Left lung (tissue), 10 donors: ENCODE results near the gene RNU7-1. TPM values are rescaled to one million over a fixed set of nuclear protein-coding genes. Genes with fewer than 3 reads are reported as not detected.

Experiments
- ATAC-seq: fragments of 200-7000 bp; cut with Tn5 transposase; one replicate; pipeline ENCODE4 v1.9.1; 2020; ENCODE audit warnings: moderate library complexity
- DNase-seq, 4 donors: peaks; one replicate each; pipeline ENCODE4 v3.0.0-alpha.2; 2013 to 2020
- H3K27ac ChIP-seq, 2 donors: fragments of 200-600 bp; sonication (generic) in 1 of 2; one replicate each; pipeline versions ENCODE4 v1.5.0 to v1.8.0; 2020 to 2021
- H3K27me3 ChIP-seq, 2 donors: fragments of 200-600 bp; sonication (generic) in 1 of 2; one replicate each; pipeline versions ENCODE4 v1.5.0 to v1.8.0; 2020 to 2021
- H3K36me3 ChIP-seq, 2 donors: fragments of 200-600 bp; sonication (generic) in 1 of 2; one replicate each; pipeline versions ENCODE4 v1.5.0 to v1.8.0; 2020 to 2021
- H3K4me1 ChIP-seq, 2 donors: fragments of 200-600 bp; one replicate each; pipeline ENCODE4 v1.8.0; 2021
- H3K4me3 ChIP-seq, 2 donors: fragments of 200-600 bp; sonication (generic) in 1 of 2; one replicate each; pipeline versions ENCODE4 v1.5.0 to v1.8.0; 2020 to 2021; ENCODE audit warnings: mild to moderate bottlenecking in 1 of 2
- H3K9me3 ChIP-seq, 2 donors: fragments of 200-600 bp; sonication (generic) in 1 of 2; one replicate each; pipeline versions ENCODE4 v1.5.0 to v1.8.0; 2020 to 2021
- intact Hi-C, 2 donors: fragments of 100-400 bp; cut with DNase I; formaldehyde crosslinking; loops; one replicate each; pipeline versions ENCODE4 v1.11.2 to v1.14.2; 2022
- microRNA-seq, 2 donors: library from miRNA; unstranded; fragments of <30 nt; microRNA quantifications; one replicate each; pipeline ENCODE4, GENCODE V29; 2019
- polyA plus RNA-seq, 6 donors: library from polyadenylated mRNA; unstranded; fragments of 120-200 nt; gene quantifications; one replicate each; pipeline ENCODE4 v1.2.1, GENCODE V29; 2013; ENCODE audit not compliant: insufficient read length in 6 of 6
- total RNA-seq, 2 donors: library from RNA; stranded (reverse); fragmentation: NEBNext Ultra II Directional; extraction: Animal tissue kit (Norgen Biotek cat#: 25700); gene quantifications; one replicate each; pipeline ENCODE4 v1.2.1, GENCODE V29; 2021
- TF ChIP-seq, protein P1 (sequence below), 2 donors: fragments of 200-600 bp; sonication (generic) in 1 of 2; IDR thresholded peaks; one replicate each; pipeline versions ENCODE4 v1.5.0 to v1.8.0; 2021; ENCODE audit warnings: antibody characterized with exemption in 2 of 2
- donor health status: DM: no; HTN: yes; CAD: no.
- donor health status: DM: no; HTN: no; CAD: no.

The RNU7-1 gene
- total and polyA plus RNA-seq, 8 donors = 7.9 to 9.7 TPM; not detected in 6

DNA sequence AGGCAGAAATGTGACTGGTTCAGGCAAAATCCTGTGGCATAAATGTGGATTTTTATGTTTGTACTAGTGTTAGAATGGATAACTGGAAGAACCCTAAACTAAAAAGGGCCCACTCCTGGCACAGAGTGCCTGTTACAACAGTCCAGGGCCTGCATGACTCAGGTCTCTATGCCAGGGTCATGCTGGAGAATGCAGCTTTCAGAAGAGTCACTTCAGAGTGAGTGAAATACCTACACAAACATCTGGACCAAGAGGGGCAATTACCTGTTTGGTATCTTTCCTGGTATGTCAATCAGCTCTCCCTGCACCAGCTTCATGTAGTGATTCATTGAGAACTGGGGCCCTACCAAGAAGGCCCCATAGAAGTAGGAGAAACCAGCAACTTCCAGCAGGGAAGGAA, 37.1 kb downstream of the RNU7-1 start:
- ATAC-seq (peak; percentile 67), DNase-seq (no peak)
- intact Hi-C loops = no loop called here
- TF ChIP-seq, protein P1, sequence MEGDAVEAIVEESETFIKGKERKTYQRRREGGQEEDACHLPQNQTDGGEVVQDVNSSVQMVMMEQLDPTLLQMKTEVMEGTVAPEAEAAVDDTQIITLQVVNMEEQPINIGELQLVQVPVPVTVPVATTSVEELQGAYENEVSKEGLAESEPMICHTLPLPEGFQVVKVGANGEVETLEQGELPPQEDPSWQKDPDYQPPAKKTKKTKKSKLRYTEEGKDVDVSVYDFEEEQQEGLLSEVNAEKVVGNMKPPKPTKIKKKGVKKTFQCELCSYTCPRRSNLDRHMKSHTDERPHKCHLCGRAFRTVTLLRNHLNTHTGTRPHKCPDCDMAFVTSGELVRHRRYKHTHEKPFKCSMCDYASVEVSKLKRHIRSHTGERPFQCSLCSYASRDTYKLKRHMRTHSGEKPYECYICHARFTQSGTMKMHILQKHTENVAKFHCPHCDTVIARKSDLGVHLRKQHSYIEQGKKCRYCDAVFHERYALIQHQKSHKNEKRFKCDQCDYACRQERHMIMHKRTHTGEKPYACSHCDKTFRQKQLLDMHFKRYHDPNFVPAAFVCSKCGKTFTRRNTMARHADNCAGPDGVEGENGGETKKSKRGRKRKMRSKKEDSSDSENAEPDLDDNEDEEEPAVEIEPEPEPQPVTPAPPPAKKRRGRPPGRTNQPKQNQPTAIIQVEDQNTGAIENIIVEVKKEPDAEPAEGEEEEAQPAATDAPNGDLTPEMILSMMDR (IDR thresholded peaks at IDR 0.05) = no peak
- H3K36me3 ChIP-seq = peaks cover 0 to 86% of the 10 kb centered on the region in 2 donors
- H3K27me3 ChIP-seq = no peaks in the 10 kb centered on the region
- no peaks in the 10 kb centered on the region for H3K9me3 ChIP-seq
- no peak overlapping the region for H3K4me3 ChIP-seq
- H3K27ac ChIP-seq = peak overlapping the region; percentile 37 to 55
- H3K4me1 ChIP-seq = peaks cover 0 to 4% of the 10 kb centered on the region in 2 donors

DNA sequence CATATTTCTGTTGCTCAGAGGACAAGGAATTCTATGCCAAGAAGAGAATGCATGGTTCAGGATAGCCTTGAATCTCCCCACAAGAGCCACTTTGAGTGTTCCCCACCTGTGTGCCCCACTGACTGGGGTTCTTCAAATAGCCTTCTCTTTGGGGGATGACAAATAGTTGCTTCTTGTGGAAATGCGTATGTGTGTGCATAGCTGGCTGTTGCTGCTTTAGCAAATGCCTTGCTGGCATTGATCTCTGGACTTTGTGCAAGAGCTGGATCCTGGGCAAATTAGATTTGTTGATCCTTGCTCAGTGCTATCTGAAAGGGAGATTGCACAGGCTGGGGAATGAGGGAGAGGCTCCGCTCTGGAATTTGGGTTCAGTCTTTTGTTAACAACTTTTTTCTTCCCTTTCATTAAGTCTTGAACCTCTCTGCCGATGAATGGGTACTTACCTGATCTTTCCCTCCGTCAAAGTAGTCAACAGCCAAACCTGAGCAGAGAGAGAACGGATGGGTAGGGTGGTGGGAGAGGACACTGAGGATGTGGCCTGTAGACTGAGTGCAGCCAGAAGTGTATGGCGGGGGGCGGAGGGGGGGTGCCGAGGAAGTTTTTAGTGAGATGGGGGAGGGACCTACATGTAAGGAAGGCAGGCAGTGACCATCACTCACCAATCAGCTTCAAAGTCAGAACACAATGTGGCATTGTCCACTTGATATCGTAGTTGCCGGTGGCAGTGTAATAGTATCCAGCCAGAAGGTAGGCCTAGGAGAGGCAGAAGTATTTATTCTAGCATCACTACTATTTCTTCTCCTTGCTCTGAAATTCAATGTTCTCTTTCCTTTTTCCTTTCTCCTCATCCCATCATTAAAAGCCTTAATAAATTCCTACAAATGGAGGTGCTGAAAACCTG, 37.8 kb downstream of the RNU7-1 start:
- TF ChIP-seq, protein P1 (IDR thresholded peaks at IDR 0.05) = no peak
- no peaks in the 10 kb centered on the region for H3K27me3 ChIP-seq
- H3K4me1 ChIP-seq = peaks cover 0 to 4% of the 10 kb centered on the region in 2 donors
- H3K4me3 ChIP-seq = no peak overlapping the region
- intact Hi-C loops = no loop called here
- H3K9me3 ChIP-seq = no peaks in the 10 kb centered on the region
- no peak for ATAC-seq
- peak overlapping the region in 1 of 2 donors; percentile 37 for H3K27ac ChIP-seq
- DNase-seq = no peak
- H3K36me3 ChIP-seq = peaks cover 0 to 85% of the 10 kb centered on the region in 2 donors

DNA sequence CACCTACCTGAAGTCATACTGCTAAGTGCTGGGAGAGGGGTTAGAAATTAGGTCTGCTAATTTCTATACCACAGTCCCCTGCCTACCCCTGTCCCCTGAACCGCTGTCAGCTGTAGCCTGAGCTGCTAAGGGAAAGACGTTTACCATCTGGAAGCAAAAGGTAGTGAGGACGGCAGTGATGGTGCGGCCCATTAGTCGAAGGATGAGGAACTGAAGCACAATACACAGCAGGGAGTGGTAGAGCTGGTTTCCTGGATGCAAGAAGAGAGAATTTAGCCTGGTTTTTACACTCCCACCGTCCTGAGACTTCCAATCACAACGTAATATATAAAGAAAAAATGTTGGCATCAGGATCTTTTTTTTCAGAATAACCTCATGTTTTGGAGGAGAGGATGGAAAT, 38.9 kb downstream of the RNU7-1 start:
- H3K9me3 ChIP-seq = no peaks in the 10 kb centered on the region
- ATAC-seq = no peak
- intact Hi-C loops = no loop called here
- H3K27me3 ChIP-seq = no peaks in the 10 kb centered on the region
- H3K27ac ChIP-seq = no peak overlapping the region
- no peak for DNase-seq
- H3K4me1 ChIP-seq = peaks cover 0 to 4% of the 10 kb centered on the region in 2 donors
- H3K36me3 ChIP-seq = peaks cover 0 to 82% of the 10 kb centered on the region in 2 donors
- TF ChIP-seq, protein P1 (IDR thresholded peaks at IDR 0.05) = no peak
- H3K4me3 ChIP-seq = no peak overlapping the region

DNA sequence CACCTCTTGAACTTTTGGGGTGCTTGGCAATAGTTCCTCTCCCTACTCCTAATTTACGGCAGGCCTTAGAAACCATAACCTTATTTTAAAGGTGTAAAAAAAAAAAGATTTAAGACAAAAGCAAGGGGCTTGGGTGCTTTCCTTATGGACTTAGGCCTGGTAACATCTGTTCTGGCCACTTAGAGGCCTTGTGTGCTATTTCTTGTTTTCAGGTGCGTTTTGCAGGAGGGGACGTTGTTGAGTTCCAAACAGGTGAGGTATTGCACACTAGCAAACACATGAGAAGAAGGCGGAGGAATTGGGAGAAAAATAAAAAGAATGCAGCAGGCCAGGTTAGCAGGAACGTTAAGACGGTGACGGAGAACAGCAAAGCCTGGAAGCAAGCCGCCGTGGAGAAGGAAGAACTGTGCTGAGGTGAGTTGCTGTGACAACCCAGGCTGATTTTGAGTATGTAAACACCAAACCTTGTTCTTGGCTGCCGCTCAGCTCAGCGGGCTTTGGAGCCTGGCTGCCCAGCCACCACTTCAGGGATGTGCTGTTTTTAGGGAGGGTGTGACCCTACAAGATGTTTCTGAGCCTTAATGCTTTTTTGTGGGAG, 44.4 kb downstream of the RNU7-1 start:
- Histone ChIP-seq H3K9me3 (no peaks in the 10 kb centered on the region), H3K36me3 (peaks cover 0 to 39% of the 10 kb centered on the region in 2 donors), H3K4me3 (no peak overlapping the region), H3K27ac (peak overlapping the region; percentile 75 to 82), H3K4me1 (no peaks in the 10 kb centered on the region), H3K27me3 (no peaks in the 10 kb centered on the region)
- TF ChIP-seq, protein P1 (IDR thresholded peaks at IDR 0.05) = no peak
- DNase-seq = peak; percentile 29 to 86 (median 82)
- peak; percentile 92 for ATAC-seq
- intact Hi-C loops = no loop called here

Small RNA genes within 50 kb of the gene (microRNA-seq; reads per million reads assigned to microRNA genes)
- gene MIR141 (1,598 to 2,163 reads per million in 2 donors), gene MIR200C (13,282 to 16,414 reads per million in 2 donors)

Other genes starting within 250 kb of the RNU7-1 start
- gene PIANP, start 243.0 kb upstream of the RNU7-1 start, total RNA-seq = under 1 TPM; 0.18 to 0.44 TPM
- 1 to 10 TPM; 5.5 to 8.0 (median 6.1) TPM for gene PIANP, start 243.0 kb upstream of the RNU7-1 start, polyA plus RNA-seq
- 10 to 100 TPM; 66.0 to 67.5 TPM for gene COPS7A, start 219.8 kb upstream of the RNU7-1 start, total RNA-seq
- gene COPS7A, start 219.8 kb upstream of the RNU7-1 start, polyA plus RNA-seq = 10 to 100 TPM; 51.4 to 55.0 (median 53.3) TPM
- gene MLF2, start 190.7 kb upstream of the RNU7-1 start, total RNA-seq = 100 to 1,000 TPM; 142 to 148 TPM
- gene MLF2, start 190.7 kb upstream of the RNU7-1 start, polyA plus RNA-seq = 100 to 1,000 TPM; 151 to 182 (median 167) TPM
- gene PTMS, start 177.5 kb upstream of the RNU7-1 start, total RNA-seq = 100 to 1,000 TPM; 276 to 322 TPM
- gene PTMS, start 177.5 kb upstream of the RNU7-1 start, polyA plus RNA-seq = 100 to 1,000 TPM; 609 to 843 (median 755) TPM
- gene LAG3, start 171.3 kb upstream of the RNU7-1 start, total RNA-seq = 1 to 10 TPM in 1 of 2 donors, under 1 TPM in 1; 0.79 to 2.4 TPM
- gene LAG3, start 171.3 kb upstream of the RNU7-1 start, polyA plus RNA-seq = 1 to 10 TPM; 1.1 to 3.0 (median 1.7) TPM
- gene CD4, start 154.3 kb upstream of the RNU7-1 start, total RNA-seq = 10 to 100 TPM; 64.5 to 96.2 TPM
- gene CD4, start 154.3 kb upstream of the RNU7-1 start, polyA plus RNA-seq = 10 to 100 TPM; 90.2 to 97.8 (median 92.9) TPM
- 10 to 100 TPM; 12.7 to 13.7 TPM for gene GPR162, start 122.0 kb upstream of the RNU7-1 start, total RNA-seq
- gene GPR162, start 122.0 kb upstream of the RNU7-1 start, polyA plus RNA-seq = 10 to 100 TPM in 5 of 6 donors, 1 to 10 TPM in 1; 9.0 to 15.7 (median 11.5) TPM
- gene P3H3, start 115.4 kb upstream of the RNU7-1 start, total RNA-seq = 10 to 100 TPM; 18.2 to 33.6 TPM
- gene P3H3, start 115.4 kb upstream of the RNU7-1 start, polyA plus RNA-seq = 10 to 100 TPM; 18.0 to 41.7 (median 22.3) TPM
- 1 to 10 TPM; 2.0 to 3.3 TPM for gene GNB3, start 102.9 kb upstream of the RNU7-1 start, total RNA-seq
- 1 to 10 TPM; 3.3 to 7.2 (median 5.4) TPM for gene GNB3, start 102.9 kb upstream of the RNU7-1 start, polyA plus RNA-seq
- gene CDCA3, start 92.5 kb upstream of the RNU7-1 start, total RNA-seq = 1 to 10 TPM; 2.0 to 7.7 TPM
- 10 to 100 TPM; 25.3 to 59.2 (median 33.3) TPM for gene CDCA3, start 92.5 kb upstream of the RNU7-1 start, polyA plus RNA-seq
- gene USP5, start 91.7 kb upstream of the RNU7-1 start, total RNA-seq = 10 to 100 TPM; 80.2 to 90.2 TPM
- gene USP5, start 91.7 kb upstream of the RNU7-1 start, polyA plus RNA-seq = 10 to 100 TPM; 50.8 to 66.3 (median 58.0) TPM
- gene TPI1, start 76.3 kb upstream of the RNU7-1 start, total RNA-seq = 100 to 1,000 TPM; 394 to 521 TPM
- 100 to 1,000 TPM; 416 to 483 (median 444) TPM for gene TPI1, start 76.3 kb upstream of the RNU7-1 start, polyA plus RNA-seq
- 10 to 100 TPM; 24.5 to 27.1 TPM for gene SPSB2, start 70.5 kb upstream of the RNU7-1 start, total RNA-seq
- gene SPSB2, start 70.5 kb upstream of the RNU7-1 start, polyA plus RNA-seq = 10 to 100 TPM in 1 of 6 donors, 1 to 10 TPM in 5; 3.4 to 13.8 (median 7.2) TPM
- gene LRRC23, start 39.0 kb upstream of the RNU7-1 start, total RNA-seq = 10 to 100 TPM; 11.0 to 14.8 TPM
- 10 to 100 TPM; 18.3 to 36.8 (median 25.2) TPM for gene LRRC23, start 39.0 kb upstream of the RNU7-1 start, polyA plus RNA-seq
- gene ENO2, start 29.2 kb upstream of the RNU7-1 start, total RNA-seq = 10 to 100 TPM; 42.3 to 50.0 TPM
- 10 to 100 TPM in 5 of 6 donors, 1 to 10 TPM in 1; 9.3 to 22.0 (median 14.3) TPM for gene ENO2, start 29.2 kb upstream of the RNU7-1 start, polyA plus RNA-seq
- gene ATN1, start 15.9 kb upstream of the RNU7-1 start, total RNA-seq = 100 to 1,000 TPM in 1 of 2 donors, 10 to 100 TPM in 1; 96.9 to 107 TPM
- gene ATN1, start 15.9 kb upstream of the RNU7-1 start, polyA plus RNA-seq = 100 to 1,000 TPM in 5 of 6 donors, 10 to 100 TPM in 1; 94.9 to 134 (median 115) TPM
- 100 to 1,000 TPM; 159 to 194 TPM for gene C12orf57, start 206 bp downstream of the RNU7-1 start, total RNA-seq
- gene C12orf57, start 206 bp downstream of the RNU7-1 start, polyA plus RNA-seq = 100 to 1,000 TPM; 175 to 239 (median 204) TPM
- gene PTPN6, start 7.5 kb downstream of the RNU7-1 start, total RNA-seq = 100 to 1,000 TPM in 1 of 2 donors, 10 to 100 TPM in 1; 74.6 to 145 TPM
- gene PTPN6, start 7.5 kb downstream of the RNU7-1 start, polyA plus RNA-seq = 10 to 100 TPM; 17.4 to 21.2 (median 18.3) TPM
- 100 to 1,000 TPM; 113 to 142 TPM for gene PHB2, start 26.8 kb downstream of the RNU7-1 start, total RNA-seq
- 100 to 1,000 TPM; 280 to 322 (median 302) TPM for gene PHB2, start 26.8 kb downstream of the RNU7-1 start, polyA plus RNA-seq
- gene EMG1, start 27.1 kb downstream of the RNU7-1 start, total RNA-seq = 10 to 100 TPM; 36.3 to 46.6 TPM
- gene EMG1, start 27.1 kb downstream of the RNU7-1 start, polyA plus RNA-seq = 10 to 100 TPM; 45.3 to 52.3 (median 47.6) TPM
- gene LPCAT3, start 74.7 kb downstream of the RNU7-1 start, total RNA-seq = 100 to 1,000 TPM in 1 of 2 donors, 10 to 100 TPM in 1; 74.5 to 108 TPM
- 10 to 100 TPM; 54.7 to 70.7 (median 61.9) TPM for gene LPCAT3, start 74.7 kb downstream of the RNU7-1 start, polyA plus RNA-seq
- 100 to 1,000 TPM; 302 to 326 TPM for gene C1S, start 116.9 kb downstream of the RNU7-1 start, total RNA-seq
- 100 to 1,000 TPM; 111 to 134 (median 120) TPM for gene C1S, start 116.9 kb downstream of the RNU7-1 start, polyA plus RNA-seq
- 100 to 1,000 TPM; 403 to 693 TPM for gene C1R, start 148.6 kb downstream of the RNU7-1 start, total RNA-seq
- 10 to 100 TPM; 69.3 to 98.5 (median 80.1) TPM for gene C1R, start 148.6 kb downstream of the RNU7-1 start, polyA plus RNA-seq
- 10 to 100 TPM; 65.9 to 72.7 TPM for gene C1RL, start 165.4 kb downstream of the RNU7-1 start, total RNA-seq
- gene C1RL, start 165.4 kb downstream of the RNU7-1 start, polyA plus RNA-seq = 10 to 100 TPM; 55.4 to 66.3 (median 61.4) TPM
- 1 to 10 TPM; 1.2 to 2.3 TPM for gene RBP5, start 185.1 kb downstream of the RNU7-1 start, total RNA-seq
- gene RBP5, start 185.1 kb downstream of the RNU7-1 start, polyA plus RNA-seq = 10 to 100 TPM; 14.2 to 26.5 (median 22.1) TPM
- 10 to 100 TPM; 30.3 to 45.8 TPM for gene CLSTN3, start 186.6 kb downstream of the RNU7-1 start, total RNA-seq
- gene CLSTN3, start 186.6 kb downstream of the RNU7-1 start, polyA plus RNA-seq = 10 to 100 TPM; 58.4 to 80.9 (median 67.0) TPM
- 10 to 100 TPM; 34.1 to 36.5 TPM for gene PEX5, start 245.9 kb downstream of the RNU7-1 start, total RNA-seq
- 10 to 100 TPM; 45.8 to 59.4 (median 53.2) TPM for gene PEX5, start 245.9 kb downstream of the RNU7-1 start, polyA plus RNA-seq